Muscle layer of colon (tissue), 2 donors: ENCODE results near the gene RARRES2.

Source experiments
- H3K27ac ChIP-seq: one replicate; pipeline ENCODE4 v1.7.0; 2013; ENCODE audit warnings: low read depth, mild to moderate bottlenecking, low read length, moderate library complexity
- H3K27me3 ChIP-seq, 2 donors: one replicate each; pipeline ENCODE4 v1.7.0; 2013; ENCODE audit warnings: low read length in 2 of 2, mild to moderate bottlenecking in 2 of 2; ENCODE audit not compliant: insufficient read depth in 2 of 2, control insufficient read depth in 1 of 2
- H3K36me3 ChIP-seq: one replicate; pipeline ENCODE4 v1.7.0; 2013; ENCODE audit warnings: mild to moderate bottlenecking, low read length; ENCODE audit not compliant: insufficient read depth
- H3K4me1 ChIP-seq: one replicate; pipeline ENCODE4 v1.7.0; 2013; ENCODE audit warnings: mild to moderate bottlenecking, low read length; ENCODE audit not compliant: insufficient read depth
- H3K4me3 ChIP-seq, 2 donors: one replicate each; pipeline ENCODE4 v1.7.0; 2013; ENCODE audit warnings: low read length in 2 of 2, low read depth in 1 of 2, mild to moderate bottlenecking in 1 of 2, moderate library complexity in 1 of 2
- H3K9ac ChIP-seq: one replicate; pipeline ENCODE4 v1.7.0; 2013; ENCODE audit warnings: low read length
- H3K9me3 ChIP-seq: one replicate; pipeline ENCODE4 v1.7.0; 2013; ENCODE audit warnings: mild to moderate bottlenecking, low read length
- donor health status: abdominal sarcoma.
- donor health status: Adenocarcinoma of cecum.

RARRES2 gene

DNA sequence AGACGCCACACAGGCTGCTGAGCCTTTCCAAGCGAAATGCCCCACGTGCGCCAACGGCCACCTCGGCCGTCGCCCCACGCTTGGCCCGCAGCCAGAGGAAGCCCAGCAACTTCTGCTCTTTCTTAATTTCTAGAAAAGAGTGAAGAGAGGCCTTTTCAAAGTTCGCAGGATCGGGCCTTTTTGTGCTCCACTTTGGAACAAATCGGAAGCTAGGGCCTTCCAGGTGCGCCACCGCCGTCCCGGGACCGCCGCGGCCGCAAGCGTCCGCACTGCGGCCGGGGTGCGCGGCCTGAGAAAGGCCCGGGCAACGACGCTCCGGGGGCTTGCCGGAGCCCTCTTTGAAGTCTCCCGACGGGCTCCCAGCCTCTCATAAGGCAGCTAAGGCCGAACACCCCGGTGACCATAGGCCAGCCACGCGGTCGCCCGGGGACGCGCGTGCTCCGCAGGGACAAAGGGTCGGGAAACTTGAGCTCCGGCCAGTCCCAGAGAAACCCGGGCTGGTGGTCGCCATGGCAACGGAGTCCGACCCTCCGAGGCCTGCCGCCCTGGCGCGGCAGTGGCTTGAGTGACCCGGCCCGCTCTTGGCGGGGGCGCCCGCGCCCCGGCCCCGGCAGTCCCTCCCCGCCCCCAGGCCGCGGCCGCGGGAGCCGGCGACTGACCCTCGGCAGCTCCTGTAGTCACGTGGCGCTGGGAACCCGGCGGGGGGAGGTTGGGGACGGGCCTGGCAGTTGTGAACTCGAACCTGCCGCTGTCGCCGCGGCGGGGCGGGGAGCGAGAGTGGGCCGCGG is 26.9 kb upstream of the RARRES2 start, which contains the start of gene REPIN1:
REPIN1 (plus strand) TSS at position 727 of the 788 bp plus-strand sequence. CDS start 890 bp downstream, outside the sequence.
- Histone ChIP-seq H3K4me3 (peak within 1 kb of the TSS; percentile 89 to 92), H3K9me3 (no peaks in the 10 kb centered on the region), H3K27ac (peak within 1 kb of the TSS; percentile 69), H3K9ac (peak within 1 kb of the TSS; percentile 94), H3K4me1 (peaks cover 22% of the 10 kb centered on the region), H3K36me3 (peaks cover 20% of the 10 kb centered on the region), H3K27me3 (no peaks in the 10 kb centered on the region)

DNA sequence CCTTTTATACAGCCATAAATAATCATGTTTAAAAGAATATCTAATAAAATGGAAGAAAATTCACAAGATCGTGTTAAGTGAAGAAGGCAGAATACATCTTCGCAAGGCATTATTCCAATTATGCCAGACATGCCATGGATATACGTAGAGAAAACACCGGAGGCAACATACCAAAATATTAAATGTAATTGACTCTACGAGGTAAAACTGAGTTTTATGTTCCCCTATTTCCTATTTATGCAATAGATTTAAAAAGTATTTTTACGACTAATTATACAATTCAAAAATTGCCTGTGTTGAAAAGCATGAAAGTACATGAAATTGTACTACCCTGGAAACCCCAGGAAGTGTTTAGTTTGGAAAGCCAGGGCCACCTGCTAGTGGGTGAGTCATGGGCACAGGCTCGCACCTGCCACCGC is 26.3 kb upstream of the RARRES2 start:
- peak overlapping the region; percentile 94 for H3K9ac ChIP-seq
- no peaks in the 10 kb centered on the region for H3K9me3 ChIP-seq
- H3K27me3 ChIP-seq: no peaks in the 10 kb centered on the region
- peaks cover 16% of the 10 kb centered on the region for H3K36me3 ChIP-seq
- peaks cover 18% of the 10 kb centered on the region for H3K4me1 ChIP-seq
- H3K27ac ChIP-seq: peak overlapping the region; percentile 69
- H3K4me3 ChIP-seq: peak overlapping the region; percentile 89 to 92

- Histone ChIP-seq H3K27me3 (no peaks in the 10 kb centered on the region), H3K36me3 (peaks cover 7% of the 10 kb centered on the region), H3K4me3 (no peak overlapping the region), H3K9me3 (no peaks in the 10 kb centered on the region), H3K4me1 (peaks cover 22% of the 10 kb centered on the region), H3K9ac (no peak overlapping the region), H3K27ac (no peak overlapping the region)
These were observed 24.4 kb upstream of the RARRES2 start for GRCh38 chr7:150365673-150366398.

- Histone ChIP-seq H3K4me3 (no peak overlapping the region), H3K36me3 (peaks cover 1% of the 10 kb centered on the region), H3K9ac (no peak overlapping the region), H3K9me3 (no peaks in the 10 kb centered on the region), H3K4me1 (peaks cover 15% of the 10 kb centered on the region), H3K27ac (no peak overlapping the region), H3K27me3 (no peaks in the 10 kb centered on the region)
These were observed 23.8 kb upstream of the RARRES2 start for GRCh38 chr7:150365194-150365593.

- no peaks in the 10 kb centered on the region for H3K27me3 ChIP-seq
- H3K36me3 ChIP-seq: no peaks in the 10 kb centered on the region
- H3K4me1 ChIP-seq: peaks cover 6% of the 10 kb centered on the region
- H3K9ac ChIP-seq: no peak overlapping the region
- H3K27ac ChIP-seq: no peak overlapping the region
- no peaks in the 10 kb centered on the region for H3K9me3 ChIP-seq
- H3K4me3 ChIP-seq: no peak overlapping the region
These were observed 22.4 kb upstream of the RARRES2 start for GRCh38 chr7:150363872-150364271.

DNA sequence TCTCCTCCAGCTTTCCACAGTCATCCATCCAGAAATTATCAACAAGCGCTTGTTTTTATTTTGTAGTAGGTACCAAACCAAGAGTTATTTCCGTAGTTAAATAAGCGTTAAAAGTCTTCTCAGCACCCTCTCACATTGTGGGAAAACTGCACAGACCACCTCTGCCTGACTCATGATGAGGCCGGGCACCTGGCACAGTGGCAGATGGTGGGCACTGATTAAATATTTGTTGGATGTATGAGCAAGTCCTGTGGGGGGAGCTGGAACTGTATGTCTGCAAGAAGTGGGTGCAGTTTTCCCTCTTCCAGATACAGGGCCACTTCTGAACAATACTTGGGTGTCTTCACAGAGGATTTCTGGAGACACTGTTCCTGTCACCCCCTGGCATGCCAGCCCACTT is 21.9 kb upstream of the RARRES2 start:
- H3K4me3 ChIP-seq: no peak overlapping the region
- no peaks in the 10 kb centered on the region for H3K27me3 ChIP-seq
- no peak overlapping the region for H3K9ac ChIP-seq
- peaks cover 6% of the 10 kb centered on the region for H3K4me1 ChIP-seq
- H3K36me3 ChIP-seq: no peaks in the 10 kb centered on the region
- H3K27ac ChIP-seq: no peak overlapping the region
- no peaks in the 10 kb centered on the region for H3K9me3 ChIP-seq

GRCh38 chr7:150361807-150362621 is 20.6 kb upstream of the RARRES2 start:
- Histone ChIP-seq H3K4me3 (no peak overlapping the region), H3K4me1 (peaks cover 6% of the 10 kb centered on the region), H3K9me3 (no peaks in the 10 kb centered on the region), H3K9ac (no peak overlapping the region), H3K27ac (peak overlapping the region; percentile 29), H3K27me3 (no peaks in the 10 kb centered on the region), H3K36me3 (no peaks in the 10 kb centered on the region)

- Histone ChIP-seq H3K9ac (no peak overlapping the region), H3K27me3 (no peaks in the 10 kb centered on the region), H3K27ac (peak overlapping the region; percentile 29), H3K9me3 (no peaks in the 10 kb centered on the region), H3K4me3 (no peak overlapping the region), H3K36me3 (no peaks in the 10 kb centered on the region), H3K4me1 (peaks cover 6% of the 10 kb centered on the region)
These were observed 20.0 kb upstream of the RARRES2 start for GRCh38 chr7:150361402-150361801.

- Histone ChIP-seq H3K4me1 (peaks cover 9% of the 10 kb centered on the region), H3K27ac (no peak overlapping the region), H3K4me3 (no peak overlapping the region), H3K36me3 (no peaks in the 10 kb centered on the region), H3K9ac (no peak overlapping the region), H3K9me3 (no peaks in the 10 kb centered on the region), H3K27me3 (no peaks in the 10 kb centered on the region)
These were observed 19.1 kb upstream of the RARRES2 start for GRCh38 chr7:150360363-150361058.

DNA sequence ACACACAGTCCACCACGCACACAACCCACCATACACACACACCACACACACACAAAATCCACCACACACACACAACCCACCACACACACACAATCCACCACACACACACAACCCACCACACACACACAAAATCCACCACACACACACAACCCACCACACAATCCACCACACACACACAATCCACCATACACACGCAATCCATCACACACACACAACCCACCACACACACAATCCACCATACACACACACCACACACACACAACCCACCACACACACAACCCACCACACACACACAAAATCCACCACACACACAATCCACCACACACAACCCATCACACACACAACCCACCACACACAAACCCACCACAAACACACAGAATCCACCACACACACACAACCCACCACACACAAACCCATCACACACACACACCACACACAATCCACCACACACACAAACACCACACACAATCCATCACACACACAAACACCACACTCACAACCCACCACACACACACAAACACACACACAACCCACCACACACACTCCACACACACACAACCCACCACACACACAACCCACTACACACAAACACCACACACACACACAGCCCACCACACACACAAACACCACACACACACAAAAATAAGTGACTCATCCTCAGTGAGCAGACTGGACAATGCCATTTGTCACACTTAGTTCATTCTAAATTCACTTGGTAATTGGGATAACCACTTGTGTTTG is 18.4 kb upstream of the RARRES2 start:
- Histone ChIP-seq H3K4me1 (peaks cover 15% of the 10 kb centered on the region), H3K27ac (no peak overlapping the region)

More for the DNA sequence above, 18.4 kb upstream of the RARRES2 start:
- Histone ChIP-seq H3K27me3 (no peaks in the 10 kb centered on the region), H3K4me3 (no peak overlapping the region), H3K36me3 (no peaks in the 10 kb centered on the region), H3K9ac (no peak overlapping the region), H3K9me3 (no peaks in the 10 kb centered on the region)
